Measurements from ENCODE around the gene RPA1. TPM values are rescaled to one million over a fixed set of nuclear protein-coding genes. Genes with fewer than 3 reads are reported as not detected.

Gene RPA1
- total and polyA plus RNA-seq, 10 of the 15 experiments (the other 5 are each of a cell fraction or from before 2014, with no cell fraction given) = 35.9 to 198 (median 71.2) TPM

DNA sequence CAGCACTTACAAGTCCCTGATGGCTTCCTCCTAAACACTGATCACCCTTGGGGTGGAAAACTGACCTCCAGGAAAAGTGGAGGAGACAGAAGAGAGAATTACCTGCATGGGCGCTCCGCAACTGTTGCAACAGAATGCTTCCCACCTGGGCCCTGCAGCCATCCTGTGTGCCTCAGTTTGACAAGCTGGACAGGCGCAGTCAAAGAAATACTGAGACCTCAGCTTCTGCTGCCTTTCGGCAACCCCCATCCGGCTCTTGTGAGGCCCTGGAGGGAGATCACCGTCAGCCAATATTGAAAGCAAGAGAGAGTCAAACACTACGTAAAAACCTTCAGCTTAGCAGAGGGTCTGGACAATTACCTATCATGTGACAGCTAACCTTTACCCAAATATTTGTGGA, 43.1 kb upstream of the RPA1 start:
- H3K79me2 ChIP-seq (ENCODE audit: control insufficient read depth, insufficient read depth, low read length) = no peaks in the 10 kb centered on the region
- in situ Hi-C loops (cut with MboI) (no loop called here), intact Hi-C loops (cut with micrococcal nuclease; ENCODE audit: unreplicated experiment) (loop anchor here (10.0 kb wide), 1 partner anchor 122 kb away; no protein-coding TSS in a partner anchor)
- no peaks in the 10 kb centered on the region for H3K4me1 ChIP-seq (ENCODE audit: control insufficient read depth, insufficient read depth, low read length)
- 91% methylated on average over 7 of the region's 7 CpGs for WGBS (ENCODE audit: insufficient coverage, insufficient replicate concordance, low lambda C conversion rate, missing lambda C conversion rate)
- H3K36me3 ChIP-seq (ENCODE audit: control insufficient read depth in 2 of 2, insufficient read depth in 2 of 2, low read length in 1 of 2) = peaks cover 12 to 14% of the 10 kb centered on the region in 2 experiments
- TF ChIP-seq, protein P1, sequence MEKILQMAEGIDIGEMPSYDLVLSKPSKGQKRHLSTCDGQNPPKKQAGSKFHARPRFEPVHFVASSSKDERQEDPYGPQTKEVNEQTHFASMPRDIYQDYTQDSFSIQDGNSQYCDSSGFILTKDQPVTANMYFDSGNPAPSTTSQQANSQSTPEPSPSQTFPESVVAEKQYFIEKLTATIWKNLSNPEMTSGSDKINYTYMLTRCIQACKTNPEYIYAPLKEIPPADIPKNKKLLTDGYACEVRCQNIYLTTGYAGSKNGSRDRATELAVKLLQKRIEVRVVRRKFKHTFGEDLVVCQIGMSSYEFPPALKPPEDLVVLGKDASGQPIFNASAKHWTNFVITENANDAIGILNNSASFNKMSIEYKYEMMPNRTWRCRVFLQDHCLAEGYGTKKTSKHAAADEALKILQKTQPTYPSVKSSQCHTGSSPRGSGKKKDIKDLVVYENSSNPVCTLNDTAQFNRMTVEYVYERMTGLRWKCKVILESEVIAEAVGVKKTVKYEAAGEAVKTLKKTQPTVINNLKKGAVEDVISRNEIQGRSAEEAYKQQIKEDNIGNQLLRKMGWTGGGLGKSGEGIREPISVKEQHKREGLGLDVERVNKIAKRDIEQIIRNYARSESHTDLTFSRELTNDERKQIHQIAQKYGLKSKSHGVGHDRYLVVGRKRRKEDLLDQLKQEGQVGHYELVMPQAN (conservative IDR thresholded peaks at IDR 0.05) = no peak
- TF ChIP-seq RCOR1 (conservative IDR thresholded peaks at IDR 0.05; ENCODE audit: low read depth, low read length) (no peak), SREBF1 (IDR thresholded peaks at IDR 0.05; ENCODE audit: low read length) (no peak)
- POLR2A ChIA-PET = no interaction called here
- no peaks in the 10 kb centered on the region for H3K27me3 ChIP-seq (replicated peaks in 1 of 2; ENCODE audit: control insufficient read depth in 2 of 2, insufficient read depth in 2 of 2, low read length in 1 of 2)
- H3K27ac ChIP-seq (ENCODE audit: control insufficient read depth, insufficient read depth) = no peak overlapping the region
- FAIRE-seq (no peak), ATAC-seq (no peak), DNase-seq (ENCODE audit: low read depth, low spot score) (no peak)
- no peak overlapping the region for H3K4me2 ChIP-seq (ENCODE audit: control insufficient read depth, insufficient read depth)
- CTCF ChIA-PET = interaction anchor here (8.5 kb wide), 1 partner anchor 66 kb away, joined by 121 read pairs; no protein-coding TSS in a partner anchor
- RAD21 ChIA-PET (ENCODE audit: unreplicated experiment) = interaction anchor here (0.6 kb wide), 1 partner anchor 9 kb away, joined by 3 read pairs; no protein-coding TSS in a partner anchor
- H3K9ac ChIP-seq (ENCODE audit: control insufficient read depth, insufficient read depth, low read length) = no peak overlapping the region
- BruUV-seq (replicated peaks) = no TSS peak
- SMC1A ChIA-PET (ENCODE audit: uncharacterized antibody, unreplicated experiment) = interaction anchor here (0.5 to 0.8 kb wide), 2 partner anchors 66 to 567 kb away, joined by 3 to 4 read pairs; no protein-coding TSS in a partner anchor
- no peak overlapping the region for H3K4me3 ChIP-seq
- no peak overlapping the region for H2AFZ ChIP-seq (ENCODE audit: control insufficient read depth, low read depth, low read length)
- no peaks in the 10 kb centered on the region for H4K20me1 ChIP-seq (ENCODE audit: control insufficient read depth, insufficient read depth)
- H3K9me3 ChIP-seq (replicated peaks; ENCODE audit: control insufficient read depth, insufficient read depth, low read length) = no peaks in the 10 kb centered on the region

DNA sequence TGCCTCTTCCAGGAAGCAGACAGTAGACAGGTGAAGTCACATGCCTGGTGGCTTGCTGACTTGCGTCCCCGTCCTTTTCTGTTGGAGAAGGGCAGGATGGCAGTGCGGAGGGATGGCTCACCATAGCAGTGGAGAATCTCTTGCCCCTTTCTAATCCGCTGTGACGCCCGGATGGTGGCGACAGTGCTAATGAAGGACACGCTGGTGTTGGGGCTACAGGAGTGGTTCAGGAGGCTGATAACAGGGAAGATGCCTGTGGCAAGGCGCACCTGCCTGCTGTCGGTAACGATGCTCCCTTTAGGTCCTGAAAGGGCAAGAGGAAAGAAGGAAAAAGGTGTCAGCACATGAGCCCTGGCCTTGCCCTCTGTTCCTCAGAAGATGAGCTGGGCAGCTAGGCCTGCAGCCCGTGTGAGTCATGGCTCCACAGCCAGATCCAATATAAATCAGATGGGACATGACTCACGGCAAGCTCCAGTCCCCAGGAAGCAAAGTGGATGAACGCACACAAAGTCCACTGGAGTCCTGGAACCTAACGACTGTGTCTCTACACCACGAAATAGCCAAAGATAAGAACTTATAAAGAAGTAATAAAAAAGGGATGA, 42.4 kb upstream of the RPA1 start:
- Histone ChIP-seq H3K4me1 (ENCODE audit: control insufficient read depth, insufficient read depth, low read length) (no peaks in the 10 kb centered on the region), H3K9me3 (replicated peaks; ENCODE audit: control insufficient read depth, insufficient read depth, low read length) (no peaks in the 10 kb centered on the region), H4K20me1 (ENCODE audit: control insufficient read depth, insufficient read depth) (no peaks in the 10 kb centered on the region), H3K27ac (ENCODE audit: control insufficient read depth, insufficient read depth) (no peak overlapping the region), H3K4me2 (ENCODE audit: control insufficient read depth, insufficient read depth) (no peak overlapping the region), H3K4me3 (no peak overlapping the region), H3K9ac (ENCODE audit: control insufficient read depth, insufficient read depth, low read length) (no peak overlapping the region), H3K79me2 (ENCODE audit: control insufficient read depth, insufficient read depth, low read length) (no peaks in the 10 kb centered on the region), H2AFZ (ENCODE audit: control insufficient read depth, low read depth, low read length) (no peak overlapping the region), H3K36me3 (ENCODE audit: control insufficient read depth in 2 of 2, insufficient read depth in 2 of 2, low read length in 1 of 2) (peaks cover 11 to 12% of the 10 kb centered on the region in 2 experiments), H3K27me3 (replicated peaks in 1 of 2; ENCODE audit: control insufficient read depth in 2 of 2, insufficient read depth in 2 of 2, low read length in 1 of 2) (no peaks in the 10 kb centered on the region)
- ChIA-PET RAD21 (ENCODE audit: unreplicated experiment) (interaction anchor here (0.6 kb wide), 1 partner anchor 8 kb away, joined by 3 read pairs; no protein-coding TSS in a partner anchor), POLR2A (no interaction called here), CTCF (interaction anchor here (8.5 kb wide), 1 partner anchor 67 kb away, joined by 121 read pairs; no protein-coding TSS in a partner anchor), SMC1A (ENCODE audit: uncharacterized antibody, unreplicated experiment) (interaction anchor here (0.8 kb wide), 1 partner anchor 66 kb away, joined by 4 read pairs; no protein-coding TSS in a partner anchor)
- ATAC-seq = no peak
- in situ Hi-C loops (cut with MboI) = no loop called here
- DNase-seq (ENCODE audit: low read depth, low spot score) = no peak
- FAIRE-seq = no peak
- 98% methylated on average over 16 of the region's 16 CpGs for WGBS (ENCODE audit: insufficient coverage, insufficient replicate concordance, low lambda C conversion rate, missing lambda C conversion rate)
- intact Hi-C loops (cut with micrococcal nuclease; ENCODE audit: unreplicated experiment) = loop anchor here (10.0 kb wide), 1 partner anchor 123 kb away; no protein-coding TSS in a partner anchor
- BruUV-seq (replicated peaks) = no TSS peak
- no peak for TF ChIP-seq TARDBP (IDR thresholded peaks at IDR 0.05; ENCODE audit: borderline replicate concordance)
- no peak for TF ChIP-seq SIN3A (IDR thresholded peaks at IDR 0.05; ENCODE audit: low read depth, low read length)
- TF ChIP-seq EGR1 (IDR thresholded peaks at IDR 0.05; ENCODE audit: borderline replicate concordance in 1 of 2, low read depth in 2 of 2, low read length in 2 of 2) = no peak
- no peak for TF ChIP-seq KLF5 (IDR thresholded peaks at IDR 0.05; ENCODE audit: partially characterized antibody)
- no peak for TF ChIP-seq RB1 (IDR thresholded peaks at IDR 0.05; ENCODE audit: borderline replicate concordance)
- TF ChIP-seq NR2C2 (IDR thresholded peaks at IDR 0.05; ENCODE audit: borderline replicate concordance, control insufficient read depth, insufficient read length, low read depth) = no peak
- no peak for TF ChIP-seq POU2F2 (IDR thresholded peaks at IDR 0.05; ENCODE audit: borderline replicate concordance, low read depth, low read length)
- no peak for TF ChIP-seq EED (IDR thresholded peaks at IDR 0.05; ENCODE audit: low read depth)
- TF ChIP-seq KDM1A (IDR thresholded peaks at IDR 0.05; ENCODE audit: borderline replicate concordance) = no peak
- TF ChIP-seq, protein P2, sequence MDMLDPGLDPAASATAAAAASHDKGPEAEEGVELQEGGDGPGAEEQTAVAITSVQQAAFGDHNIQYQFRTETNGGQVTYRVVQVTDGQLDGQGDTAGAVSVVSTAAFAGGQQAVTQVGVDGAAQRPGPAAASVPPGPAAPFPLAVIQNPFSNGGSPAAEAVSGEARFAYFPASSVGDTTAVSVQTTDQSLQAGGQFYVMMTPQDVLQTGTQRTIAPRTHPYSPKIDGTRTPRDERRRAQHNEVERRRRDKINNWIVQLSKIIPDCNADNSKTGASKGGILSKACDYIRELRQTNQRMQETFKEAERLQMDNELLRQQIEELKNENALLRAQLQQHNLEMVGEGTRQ (IDR thresholded peaks at IDR 0.05; ENCODE audit: borderline replicate concordance, low read depth, low read length) = no peak
- no peak for TF ChIP-seq LARP7 (IDR thresholded peaks at IDR 0.05)
- TF ChIP-seq CBFB (IDR thresholded peaks at IDR 0.05; ENCODE audit: low read depth) = no peak
- no peak for TF ChIP-seq TBL1XR1 (IDR thresholded peaks at IDR 0.05; ENCODE audit: low read depth, low read length)
